A549 (cell line): ENCODE results near the gene SLC17A7. TPM values are rescaled to one million over a fixed set of nuclear protein-coding genes. Genes with fewer than 3 reads are reported as not detected.

Source experiments
- ATAC-seq, 2 experiments: fragments of 200-7000 bp in 1 of 2; fragments of >200 bp in 1 of 2; cut with Nextera tagmentation in 1 of 2; cut with Tn5 transposase in 1 of 2; 3 replicates each; pipeline versions ENCODE4 v1.8.0 to v1.9.1; 2018 to 2020; ENCODE audit warnings: mild to moderate bottlenecking in 1 of 2, moderate library complexity in 1 of 2
- CTCF ChIA-PET: fragments of 300-600 bp; sonication (Branson Sonifier 250); formaldehyde crosslinking; extraction: SDS; loops from one replicate; lab custom pipeline; 2021; ENCODE audit warnings: antibody characterized with exemption, inconsistent platforms; lab: Yijun Ruan, JAX
- POLR2A ChIA-PET: fragments of 350-600 bp; formaldehyde crosslinking; extraction: SDS; loops from one replicate; lab custom pipeline; 2021; ENCODE audit warnings: antibody characterized with exemption, inconsistent platforms; lab: Yijun Ruan, JAX
- DNase-seq, 2 experiments: peaks; one replicate each; pipeline versions ENCODE4 v3.0.0 to v3.0.0-alpha.2; 2011 to 2016; ENCODE audit warnings: low read depth in 1 of 2, low spot score in 1 of 2
- FAIRE-seq: peaks from 2 replicates; lab custom pipeline; 2011; peaks lifted over from hg19 to GRCh38; lab: Jason Lieb, UNC
- H3K27ac ChIP-seq, 2 experiments: fragments of >200 bp; sonication (Bioruptor Twin); formaldehyde crosslinking; 3 replicates each; pipeline ENCODE4 v1.5.1; 2016 to 2017
- H3K4me1 ChIP-seq: fragments of >200 bp; sonication (Bioruptor Twin); formaldehyde crosslinking; 3 replicates; pipeline ENCODE4 v1.6.1; 2016
- H3K4me2 ChIP-seq: fragments of >200 bp; sonication (Bioruptor Twin); formaldehyde crosslinking; 3 replicates; pipeline ENCODE4 v1.6.1; 2016
- H3K4me3 ChIP-seq: fragments of >200 bp; sonication (Bioruptor Twin); formaldehyde crosslinking; 3 replicates; pipeline ENCODE4 v1.5.1; 2016
- H3K9me3 ChIP-seq: fragments of >200 bp; sonication (Bioruptor Twin); formaldehyde crosslinking; 3 replicates; pipeline ENCODE4 v1.6.1; 2016
- CBX2 ChIP-seq: fragments of 200-600 bp; sonication (generic); IDR thresholded peaks from 2 replicates; pipeline ENCODE4 v1.6.1; 2016; ENCODE audit warnings: low read depth, mild to moderate bottlenecking, borderline replicate concordance
- CEBPB ChIP-seq, 2 experiments: fragments of >200 bp in 1 of 2; sonication (Bioruptor Twin) in 1 of 2; formaldehyde crosslinking in 1 of 2; IDR thresholded peaks; 2 replicates each; pipeline ENCODE4 v1.6.1; 2012 to 2016
- EP300 ChIP-seq, 2 experiments: fragments of >200 bp; sonication (Bioruptor Twin); formaldehyde crosslinking; IDR thresholded peaks; 2 replicates in 1 of 2; 3 replicates in 1 of 2; pipeline ENCODE4 v1.6.1; 2016 to 2017
- FOSB ChIP-seq: fragments of 250-450 bp; sonication (Bioruptor Pico); IDR thresholded peaks from 2 replicates; pipeline ENCODE4 v1.5.0; 2020; ENCODE audit warnings: mild to moderate bottlenecking, moderate library complexity
- FOSL2 ChIP-seq, 2 experiments: fragments of 450-650 bp in 1 of 2; fragments of >200 bp in 1 of 2; sonication (Bioruptor Twin) in 1 of 2; formaldehyde crosslinking; IDR thresholded peaks; 2 replicates each; pipeline versions ENCODE4 v1.5.0 to v1.6.1; 2016 to 2020; ENCODE audit warnings: mild to moderate bottlenecking in 1 of 2, moderate library complexity in 1 of 2
- HEYL ChIP-seq: fragments of 250-450 bp; sonication (Bioruptor Pico); IDR thresholded peaks from 2 replicates; pipeline ENCODE4 v1.8.0; 2021; ENCODE audit warnings: mild to moderate bottlenecking, moderate library complexity
- HOXB5 ChIP-seq: fragments of 250-450 bp; sonication (Bioruptor Pico); IDR thresholded peaks from 2 replicates; pipeline ENCODE4 v1.5.0; 2020; ENCODE audit warnings: mild to moderate bottlenecking, moderate library complexity
- JUNB ChIP-seq: fragments of >200 bp; sonication (Bioruptor Twin); formaldehyde crosslinking; IDR thresholded peaks from 2 replicates; pipeline ENCODE4 v1.6.1; 2016
- MAZ ChIP-seq: fragments of 150-350 bp; IDR thresholded peaks from 2 replicates; pipeline ENCODE4 v1.6.1; 2014; ENCODE audit warnings: antibody characterized with exemption, low read depth, low read length, borderline replicate concordance
- POLR2AphosphoS2 ChIP-seq: conservative IDR thresholded peaks from 2 replicates; pipeline ENCODE4 v1.6.1; 2012; ENCODE audit warnings: low read length, improper control_type of control experiment, inconsistent platforms
- RAD21 ChIP-seq, 2 experiments: fragments of >200 bp in 1 of 2; sonication (Bioruptor Twin) in 1 of 2; formaldehyde crosslinking in 1 of 2; IDR thresholded peaks in 1 of 2; conservative IDR thresholded peaks in 1 of 2; 2 replicates in 1 of 2; 3 replicates in 1 of 2; pipeline ENCODE4 v1.6.1; 2012 to 2018; ENCODE audit warnings: inconsistent platforms in 1 of 2
- RFX5 ChIP-seq: fragments of 450-650 bp; IDR thresholded peaks from 2 replicates; pipeline ENCODE4 v1.7.1; 2014; ENCODE audit warnings: antibody characterized with exemption, mild to moderate bottlenecking, moderate library complexity
- TFCP2L1 ChIP-seq: fragments of 250-450 bp; sonication (Bioruptor Pico); IDR thresholded peaks from 2 replicates; pipeline ENCODE4 v1.5.0; 2021; ENCODE audit warnings: mild to moderate bottlenecking
- ZC3H11A ChIP-seq: fragments of 450-650 bp; IDR thresholded peaks from 2 replicates; pipeline ENCODE4 v1.6.1; 2014; ENCODE audit warnings: antibody characterized with exemption, mild to moderate bottlenecking
- WGBS: methylation state at CpG from one replicate; pipeline ENCODE4 v1.1.6; 2017; ENCODE audit errors: missing lambda C conversion rate; 5-methylcytosine and 5-hydroxymethylcytosine counted together
- polyA plus RNA-seq, 4 experiments: library from polyadenylated mRNA; depleted of rRNA in 3 of 4; stranded (reverse); fragments of >200 nt; fragmentation: RNase III in 1 of 4; extraction: RNeasy Plus Mini Kit Qiagen cat#74134 plus additional on column Dnase treatment in 1 of 4; gene quantifications; 2 replicates in 3 of 4; 3 replicates in 1 of 4; pipeline ENCODE4 v1.2.3, GENCODE V29; 2011 to 2017
- TF ChIP-seq, protein P1 (sequence below): fragments of 450-650 bp; IDR thresholded peaks from 2 replicates; pipeline ENCODE4 v1.6.1; 2014; ENCODE audit warnings: antibody characterized with exemption
- TF ChIP-seq, protein P2 (sequence below): fragments of >200 bp; sonication (Bioruptor Twin); formaldehyde crosslinking; IDR thresholded peaks from 3 replicates; pipeline ENCODE4 v1.5.1; 2016
- TF ChIP-seq, protein P3 (sequence below): IDR thresholded peaks from 2 replicates; pipeline ENCODE4 v1.6.1; 2012
- TF ChIP-seq, protein P4 (sequence below): IDR thresholded peaks from 2 replicates; pipeline ENCODE4 v1.6.1; 2012
- TF ChIP-seq, protein P5 (sequence below): fragments of 200-600 bp; sonication (generic); IDR thresholded peaks from 2 replicates; pipeline ENCODE4 v1.6.1; 2016; ENCODE audit warnings: antibody characterized with exemption, mild to moderate bottlenecking, moderate library complexity
- TF ChIP-seq, protein P6 (sequence below): IDR thresholded peaks from 2 replicates; pipeline ENCODE4 v1.6.1; 2012; ENCODE audit warnings: low read depth, borderline replicate concordance

SLC17A7 gene
- polyA plus RNA-seq, 2 of the 4 experiments (the other 2 are of a cell fraction): 0.39 to 0.48 TPM

DNA sequence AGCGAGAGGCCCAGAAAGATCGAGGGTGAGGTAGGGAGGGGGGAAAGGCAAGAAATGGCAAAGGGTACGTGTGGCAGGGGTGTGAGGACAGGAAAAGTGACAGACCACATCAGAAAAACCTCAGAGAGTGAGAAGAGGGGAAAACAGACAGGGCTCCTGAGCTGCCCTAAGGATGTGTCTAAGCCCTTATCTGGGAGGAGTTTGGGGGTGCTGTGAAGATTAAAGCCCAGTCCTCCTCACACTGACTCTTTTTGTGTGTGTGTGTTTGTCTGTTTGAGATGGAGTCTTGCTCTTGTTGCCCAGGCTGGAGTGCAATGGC lies 17.4 kb downstream of the SLC17A7 start:
- WGBS: 34% methylated on average over 3 of the region's 3 CpGs
- H3K4me1 ChIP-seq: peaks cover 37% of the 10 kb centered on the region
- ATAC-seq: no peak
- CTCF ChIA-PET: interaction anchor here (0.9 to 13.8 kb wide), 9 partner anchors 8 to 198 kb away, joined by 3 to 141 read pairs (median 6); partner anchors contain the start of gene PIH1D1
- no peak for FAIRE-seq
- no peak overlapping the region for H3K27ac ChIP-seq
- no peak overlapping the region for H3K4me3 ChIP-seq
- TF ChIP-seq, protein P1, sequence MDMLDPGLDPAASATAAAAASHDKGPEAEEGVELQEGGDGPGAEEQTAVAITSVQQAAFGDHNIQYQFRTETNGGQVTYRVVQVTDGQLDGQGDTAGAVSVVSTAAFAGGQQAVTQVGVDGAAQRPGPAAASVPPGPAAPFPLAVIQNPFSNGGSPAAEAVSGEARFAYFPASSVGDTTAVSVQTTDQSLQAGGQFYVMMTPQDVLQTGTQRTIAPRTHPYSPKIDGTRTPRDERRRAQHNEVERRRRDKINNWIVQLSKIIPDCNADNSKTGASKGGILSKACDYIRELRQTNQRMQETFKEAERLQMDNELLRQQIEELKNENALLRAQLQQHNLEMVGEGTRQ: no peak
- TF ChIP-seq POLR2AphosphoS2: no peak
- no peak for TF ChIP-seq TFCP2L1 (CRISPR knock-in tag)
- TF ChIP-seq, protein P2, sequence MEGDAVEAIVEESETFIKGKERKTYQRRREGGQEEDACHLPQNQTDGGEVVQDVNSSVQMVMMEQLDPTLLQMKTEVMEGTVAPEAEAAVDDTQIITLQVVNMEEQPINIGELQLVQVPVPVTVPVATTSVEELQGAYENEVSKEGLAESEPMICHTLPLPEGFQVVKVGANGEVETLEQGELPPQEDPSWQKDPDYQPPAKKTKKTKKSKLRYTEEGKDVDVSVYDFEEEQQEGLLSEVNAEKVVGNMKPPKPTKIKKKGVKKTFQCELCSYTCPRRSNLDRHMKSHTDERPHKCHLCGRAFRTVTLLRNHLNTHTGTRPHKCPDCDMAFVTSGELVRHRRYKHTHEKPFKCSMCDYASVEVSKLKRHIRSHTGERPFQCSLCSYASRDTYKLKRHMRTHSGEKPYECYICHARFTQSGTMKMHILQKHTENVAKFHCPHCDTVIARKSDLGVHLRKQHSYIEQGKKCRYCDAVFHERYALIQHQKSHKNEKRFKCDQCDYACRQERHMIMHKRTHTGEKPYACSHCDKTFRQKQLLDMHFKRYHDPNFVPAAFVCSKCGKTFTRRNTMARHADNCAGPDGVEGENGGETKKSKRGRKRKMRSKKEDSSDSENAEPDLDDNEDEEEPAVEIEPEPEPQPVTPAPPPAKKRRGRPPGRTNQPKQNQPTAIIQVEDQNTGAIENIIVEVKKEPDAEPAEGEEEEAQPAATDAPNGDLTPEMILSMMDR: no peak
- no peak for TF ChIP-seq FOSB (CRISPR knock-in tag)
- TF ChIP-seq FOSL2 (IDR thresholded peaks at IDR 0.05): no peak
- no peak for TF ChIP-seq FOSL2 (CRISPR knock-in tag; IDR thresholded peaks at IDR 0.05)
- TF ChIP-seq, protein P3, sequence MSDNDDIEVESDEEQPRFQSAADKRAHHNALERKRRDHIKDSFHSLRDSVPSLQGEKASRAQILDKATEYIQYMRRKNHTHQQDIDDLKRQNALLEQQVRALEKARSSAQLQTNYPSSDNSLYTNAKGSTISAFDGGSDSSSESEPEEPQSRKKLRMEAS: no peak
- no peak for TF ChIP-seq HEYL (CRISPR knock-in tag)
- no peak for TF ChIP-seq MAZ
- no peak for TF ChIP-seq JUNB
- TF ChIP-seq, protein P4, sequence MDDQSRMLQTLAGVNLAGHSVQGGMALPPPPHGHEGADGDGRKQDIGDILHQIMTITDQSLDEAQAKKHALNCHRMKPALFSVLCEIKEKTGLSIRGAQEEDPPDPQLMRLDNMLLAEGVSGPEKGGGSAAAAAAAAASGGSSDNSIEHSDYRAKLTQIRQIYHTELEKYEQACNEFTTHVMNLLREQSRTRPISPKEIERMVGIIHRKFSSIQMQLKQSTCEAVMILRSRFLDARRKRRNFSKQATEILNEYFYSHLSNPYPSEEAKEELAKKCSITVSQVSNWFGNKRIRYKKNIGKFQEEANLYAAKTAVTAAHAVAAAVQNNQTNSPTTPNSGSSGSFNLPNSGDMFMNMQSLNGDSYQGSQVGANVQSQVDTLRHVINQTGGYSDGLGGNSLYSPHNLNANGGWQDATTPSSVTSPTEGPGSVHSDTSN: no peak
- no peak for TF ChIP-seq ZC3H11A
- TF ChIP-seq CEBPB (IDR thresholded peaks at IDR 0.05): no peak
- TF ChIP-seq, protein P5, sequence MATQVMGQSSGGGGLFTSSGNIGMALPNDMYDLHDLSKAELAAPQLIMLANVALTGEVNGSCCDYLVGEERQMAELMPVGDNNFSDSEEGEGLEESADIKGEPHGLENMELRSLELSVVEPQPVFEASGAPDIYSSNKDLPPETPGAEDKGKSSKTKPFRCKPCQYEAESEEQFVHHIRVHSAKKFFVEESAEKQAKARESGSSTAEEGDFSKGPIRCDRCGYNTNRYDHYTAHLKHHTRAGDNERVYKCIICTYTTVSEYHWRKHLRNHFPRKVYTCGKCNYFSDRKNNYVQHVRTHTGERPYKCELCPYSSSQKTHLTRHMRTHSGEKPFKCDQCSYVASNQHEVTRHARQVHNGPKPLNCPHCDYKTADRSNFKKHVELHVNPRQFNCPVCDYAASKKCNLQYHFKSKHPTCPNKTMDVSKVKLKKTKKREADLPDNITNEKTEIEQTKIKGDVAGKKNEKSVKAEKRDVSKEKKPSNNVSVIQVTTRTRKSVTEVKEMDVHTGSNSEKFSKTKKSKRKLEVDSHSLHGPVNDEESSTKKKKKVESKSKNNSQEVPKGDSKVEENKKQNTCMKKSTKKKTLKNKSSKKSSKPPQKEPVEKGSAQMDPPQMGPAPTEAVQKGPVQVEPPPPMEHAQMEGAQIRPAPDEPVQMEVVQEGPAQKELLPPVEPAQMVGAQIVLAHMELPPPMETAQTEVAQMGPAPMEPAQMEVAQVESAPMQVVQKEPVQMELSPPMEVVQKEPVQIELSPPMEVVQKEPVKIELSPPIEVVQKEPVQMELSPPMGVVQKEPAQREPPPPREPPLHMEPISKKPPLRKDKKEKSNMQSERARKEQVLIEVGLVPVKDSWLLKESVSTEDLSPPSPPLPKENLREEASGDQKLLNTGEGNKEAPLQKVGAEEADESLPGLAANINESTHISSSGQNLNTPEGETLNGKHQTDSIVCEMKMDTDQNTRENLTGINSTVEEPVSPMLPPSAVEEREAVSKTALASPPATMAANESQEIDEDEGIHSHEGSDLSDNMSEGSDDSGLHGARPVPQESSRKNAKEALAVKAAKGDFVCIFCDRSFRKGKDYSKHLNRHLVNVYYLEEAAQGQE: no peak
- TF ChIP-seq RFX5: no peak
- TF ChIP-seq EP300 (IDR thresholded peaks at IDR 0.05): no peak
- TF ChIP-seq CBX2: no peak
- TF ChIP-seq, protein P6, sequence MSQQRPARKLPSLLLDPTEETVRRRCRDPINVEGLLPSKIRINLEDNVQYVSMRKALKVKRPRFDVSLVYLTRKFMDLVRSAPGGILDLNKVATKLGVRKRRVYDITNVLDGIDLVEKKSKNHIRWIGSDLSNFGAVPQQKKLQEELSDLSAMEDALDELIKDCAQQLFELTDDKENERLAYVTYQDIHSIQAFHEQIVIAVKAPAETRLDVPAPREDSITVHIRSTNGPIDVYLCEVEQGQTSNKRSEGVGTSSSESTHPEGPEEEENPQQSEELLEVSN: no peak
- no peak for TF ChIP-seq RAD21 (conservative IDR thresholded peaks at IDR 0.05 in 1 of 2, IDR thresholded peaks at IDR 0.05 in 1 of 2)
- TF ChIP-seq HOXB5 (CRISPR knock-in tag): no peak
- TF ChIP-seq, all 56 proteins: peak for 0
- no peaks in the 10 kb centered on the region for H3K9me3 ChIP-seq
- no peak for DNase-seq
- POLR2A ChIA-PET: no interaction called here
- no peak overlapping the region for H3K4me2 ChIP-seq
